ENCODE data around the gene SOCS1. TPM values are rescaled to one million over a fixed set of nuclear protein-coding genes. Genes with fewer than 3 reads are reported as not detected.

The SOCS1 gene
- total and polyA plus RNA-seq, 9 of the 15 experiments (the other 6 are each of a cell fraction or from before 2014, with no cell fraction given): 0.04 to 7.5 (median 2.3) TPM

GRCh38 chr16:11239644-11240632 is 16.1 kb downstream of the SOCS1 start (continued):
- TF ChIP-seq, protein P1, sequence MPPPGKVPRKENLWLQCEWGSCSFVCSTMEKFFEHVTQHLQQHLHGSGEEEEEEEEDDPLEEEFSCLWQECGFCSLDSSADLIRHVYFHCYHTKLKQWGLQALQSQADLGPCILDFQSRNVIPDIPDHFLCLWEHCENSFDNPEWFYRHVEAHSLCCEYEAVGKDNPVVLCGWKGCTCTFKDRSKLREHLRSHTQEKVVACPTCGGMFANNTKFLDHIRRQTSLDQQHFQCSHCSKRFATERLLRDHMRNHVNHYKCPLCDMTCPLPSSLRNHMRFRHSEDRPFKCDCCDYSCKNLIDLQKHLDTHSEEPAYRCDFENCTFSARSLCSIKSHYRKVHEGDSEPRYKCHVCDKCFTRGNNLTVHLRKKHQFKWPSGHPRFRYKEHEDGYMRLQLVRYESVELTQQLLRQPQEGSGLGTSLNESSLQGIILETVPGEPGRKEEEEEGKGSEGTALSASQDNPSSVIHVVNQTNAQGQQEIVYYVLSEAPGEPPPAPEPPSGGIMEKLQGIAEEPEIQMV (tag; conservative IDR thresholded peaks at IDR 0.05; ENCODE audit: low read depth): no peak
- TF ChIP-seq ZNF354B (CRISPR knock-in tag; IDR thresholded peaks at IDR 0.05) (no peak), MCM3 (IDR thresholded peaks at IDR 0.05) (no peak), ZBTB7A (IDR thresholded peaks at IDR 0.05; ENCODE audit: borderline replicate concordance, control insufficient read depth, low read depth, low read length) (no peak), VEZF1 (CRISPR knock-in tag; IDR thresholded peaks at IDR 0.05) (no peak), E2F3 (CRISPR knock-in tag; IDR thresholded peaks at IDR 0.05) (no peak), SRSF9 (IDR thresholded peaks at IDR 0.05; ENCODE audit: borderline replicate concordance, low read depth, low read length) (no peak), SMARCA5 (IDR thresholded peaks at IDR 0.05) (peak; percentile 68; the same call in 1 of the 2 replicates), TCF15 (CRISPR knock-in tag; IDR thresholded peaks at IDR 0.05) (no peak), POLR2AphosphoS5 (IDR thresholded peaks at IDR 0.05; ENCODE audit: control insufficient read depth, insufficient read depth, low read depth, low read length) (no peak), ZFP36 (IDR thresholded peaks at IDR 0.05; ENCODE audit: low read depth, low read length, partially characterized antibody) (peak; percentile 98), TCF7 (IDR thresholded peaks at IDR 0.05; ENCODE audit: borderline replicate concordance) (no peak), ZNF780A (CRISPR knock-in tag; IDR thresholded peaks at IDR 0.05) (no peak), CHD1 (IDR thresholded peaks at IDR 0.05; ENCODE audit: low read length) (no peak), TARDBP (IDR thresholded peaks at IDR 0.05) (no peak), ZNF695 (CRISPR knock-in tag; IDR thresholded peaks at IDR 0.05) (no peak), POLR2A (conservative IDR thresholded peaks at IDR 0.05) (no peak), ZNF699 (CRISPR knock-in tag; IDR thresholded peaks at IDR 0.05; ENCODE audit: insufficient replicate concordance) (no peak), TAF9B (IDR thresholded peaks at IDR 0.05; ENCODE audit: partially characterized antibody) (no peak), ARHGAP35 (IDR thresholded peaks at IDR 0.05; ENCODE audit: partially characterized antibody) (no peak)
- TF ChIP-seq, protein P2, sequence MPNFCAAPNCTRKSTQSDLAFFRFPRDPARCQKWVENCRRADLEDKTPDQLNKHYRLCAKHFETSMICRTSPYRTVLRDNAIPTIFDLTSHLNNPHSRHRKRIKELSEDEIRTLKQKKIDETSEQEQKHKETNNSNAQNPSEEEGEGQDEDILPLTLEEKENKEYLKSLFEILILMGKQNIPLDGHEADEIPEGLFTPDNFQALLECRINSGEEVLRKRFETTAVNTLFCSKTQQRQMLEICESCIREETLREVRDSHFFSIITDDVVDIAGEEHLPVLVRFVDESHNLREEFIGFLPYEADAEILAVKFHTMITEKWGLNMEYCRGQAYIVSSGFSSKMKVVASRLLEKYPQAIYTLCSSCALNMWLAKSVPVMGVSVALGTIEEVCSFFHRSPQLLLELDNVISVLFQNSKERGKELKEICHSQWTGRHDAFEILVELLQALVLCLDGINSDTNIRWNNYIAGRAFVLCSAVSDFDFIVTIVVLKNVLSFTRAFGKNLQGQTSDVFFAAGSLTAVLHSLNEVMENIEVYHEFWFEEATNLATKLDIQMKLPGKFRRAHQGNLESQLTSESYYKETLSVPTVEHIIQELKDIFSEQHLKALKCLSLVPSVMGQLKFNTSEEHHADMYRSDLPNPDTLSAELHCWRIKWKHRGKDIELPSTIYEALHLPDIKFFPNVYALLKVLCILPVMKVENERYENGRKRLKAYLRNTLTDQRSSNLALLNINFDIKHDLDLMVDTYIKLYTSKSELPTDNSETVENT (CRISPR knock-in tag; IDR thresholded peaks at IDR 0.05): no peak
- TF ChIP-seq, protein P3, sequence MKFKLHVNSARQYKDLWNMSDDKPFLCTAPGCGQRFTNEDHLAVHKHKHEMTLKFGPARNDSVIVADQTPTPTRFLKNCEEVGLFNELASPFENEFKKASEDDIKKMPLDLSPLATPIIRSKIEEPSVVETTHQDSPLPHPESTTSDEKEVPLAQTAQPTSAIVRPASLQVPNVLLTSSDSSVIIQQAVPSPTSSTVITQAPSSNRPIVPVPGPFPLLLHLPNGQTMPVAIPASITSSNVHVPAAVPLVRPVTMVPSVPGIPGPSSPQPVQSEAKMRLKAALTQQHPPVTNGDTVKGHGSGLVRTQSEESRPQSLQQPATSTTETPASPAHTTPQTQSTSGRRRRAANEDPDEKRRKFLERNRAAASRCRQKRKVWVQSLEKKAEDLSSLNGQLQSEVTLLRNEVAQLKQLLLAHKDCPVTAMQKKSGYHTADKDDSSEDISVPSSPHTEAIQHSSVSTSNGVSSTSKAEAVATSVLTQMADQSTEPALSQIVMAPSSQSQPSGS (CRISPR knock-in tag; IDR thresholded peaks at IDR 0.05): no peak

All from K562 (cell line).